GM12892 (cell line): ENCODE results near the gene FGG.
A peak's percentile ranks its signal among the peaks of the same experiment; 100 is the strongest.

Experiments
- DNase-seq: peaks from one replicate; pipeline ENCODE4 v3.0.0; 2011; ENCODE audit not compliant: insufficient read length
- FAIRE-seq: peaks from 2 replicates; lab custom pipeline; 2011; peaks lifted over from hg19 to GRCh38; lab: Jason Lieb, UNC
- POLR2A ChIP-seq: IDR thresholded peaks from 2 replicates; pipeline ENCODE4 v1.6.1; 2011; ENCODE audit warnings: low read depth, low read length, control low read depth
- POLR2AphosphoS5 ChIP-seq: IDR thresholded peaks from 2 replicates; pipeline ENCODE4 v1.6.1; 2011; ENCODE audit warnings: low read depth, low read length, control low read depth
- TAF1 ChIP-seq: IDR thresholded peaks from 2 replicates; pipeline ENCODE4 v1.6.1; 2011; ENCODE audit warnings: low read depth, mild to moderate bottlenecking, control low read depth, low read length, borderline replicate concordance

The FGG gene

GRCh38 chr4:154623995-154624394, 11.5 kb upstream of the FGG start:
- no peak for FAIRE-seq
- DNase-seq = no peak
- no peak for TF ChIP-seq TAF1
- TF ChIP-seq POLR2AphosphoS5 = no peak
- no peak for TF ChIP-seq POLR2A

- DNase-seq (no peak), FAIRE-seq (no peak)
- TF ChIP-seq POLR2A (no peak), POLR2AphosphoS5 (no peak), TAF1 (no peak)
These were observed 11.0 kb upstream of the FGG start for GRCh38 chr4:154623436-154623835.

- FAIRE-seq (peak; percentile 44), DNase-seq (no peak)
- TF ChIP-seq POLR2A (no peak), TAF1 (no peak)
These were observed 10.1 kb upstream of the FGG start for GRCh38 chr4:154622598-154622997.

GRCh38 chr4:154620111-154620510, 7.7 kb upstream of the FGG start:
- FAIRE-seq = no peak
- TF ChIP-seq POLR2A (no peak), POLR2AphosphoS5 (no peak), TAF1 (no peak)
- no peak for DNase-seq

- no peak for DNase-seq
- TF ChIP-seq TAF1 = no peak
- TF ChIP-seq POLR2A = no peak
- no peak for TF ChIP-seq POLR2AphosphoS5
- FAIRE-seq = peak; percentile 24
These were observed 6.4 kb upstream of the FGG start for GRCh38 chr4:154618708-154619315.

- FAIRE-seq = peak; percentile 9
- TF ChIP-seq TAF1 = no peak
- no peak for TF ChIP-seq POLR2AphosphoS5
- TF ChIP-seq POLR2A = no peak
- DNase-seq = no peak
These were observed 5.4 kb upstream of the FGG start for GRCh38 chr4:154617820-154618317.

GRCh38 chr4:154616731-154617130, 4.3 kb upstream of the FGG start:
- DNase-seq = no peak
- FAIRE-seq = peak; percentile 51

GRCh38 chr4:154616287-154616686, 3.8 kb upstream of the FGG start:
- no peak for DNase-seq
- TF ChIP-seq TAF1 = no peak
- no peak for TF ChIP-seq POLR2A
- TF ChIP-seq POLR2AphosphoS5 = no peak
- no peak for FAIRE-seq

More at GRCh38 chr4:154616731-154617130, 4.3 kb upstream of the FGG start:
- TF ChIP-seq TAF1 (no peak), POLR2A (no peak), POLR2AphosphoS5 (no peak)

GRCh38 chr4:154615211-154615610, 2.8 kb upstream of the FGG start:
- DNase-seq = no peak
- no peak for TF ChIP-seq TAF1
- TF ChIP-seq POLR2A = no peak
- no peak for TF ChIP-seq POLR2AphosphoS5
- FAIRE-seq = no peak

- DNase-seq = no peak
- TF ChIP-seq POLR2AphosphoS5 = no peak
- no peak for TF ChIP-seq POLR2A
- no peak for TF ChIP-seq TAF1
- no peak for FAIRE-seq
These were observed 1.9 kb upstream of the FGG start for GRCh38 chr4:154614306-154614705.

- FAIRE-seq (no peak), DNase-seq (no peak)
- no peak for TF ChIP-seq TAF1
- TF ChIP-seq POLR2AphosphoS5 = no peak
- TF ChIP-seq POLR2A = no peak
These were observed 623 bp downstream of the FGG start for GRCh38 chr4:154611833-154612232.

- TF ChIP-seq TAF1 = no peak
- FAIRE-seq = no peak
- no peak for DNase-seq
These were observed 1.9 kb downstream of the FGG start for GRCh38 chr4:154610582-154610981.

GRCh38 chr4:154609532-154609931, 2.9 kb downstream of the FGG start:
- no peak for TF ChIP-seq TAF1
- TF ChIP-seq POLR2AphosphoS5 = no peak
- TF ChIP-seq POLR2A = no peak
- DNase-seq = no peak
- no peak for FAIRE-seq
